ENCODE results near the gene POTEG.
"Not testable (repeated sequence)": the region's sequence is repeated elsewhere in the genome, so short reads cannot be mapped to it uniquely, and the experiment has no call there.

- TF ChIP-seq CTCF, POLR2A (IDR thresholded peaks at IDR 0.05): not testable (repeated sequence)
Measured at GRCh38 chr14:19362323-19362722, 71.8 kb downstream of the POTEG start.

Data from sigmoid colon (tissue), 3 donors.